ENCODE measurements around the gene RNU2-1.

- TF ChIP-seq, protein P1, sequence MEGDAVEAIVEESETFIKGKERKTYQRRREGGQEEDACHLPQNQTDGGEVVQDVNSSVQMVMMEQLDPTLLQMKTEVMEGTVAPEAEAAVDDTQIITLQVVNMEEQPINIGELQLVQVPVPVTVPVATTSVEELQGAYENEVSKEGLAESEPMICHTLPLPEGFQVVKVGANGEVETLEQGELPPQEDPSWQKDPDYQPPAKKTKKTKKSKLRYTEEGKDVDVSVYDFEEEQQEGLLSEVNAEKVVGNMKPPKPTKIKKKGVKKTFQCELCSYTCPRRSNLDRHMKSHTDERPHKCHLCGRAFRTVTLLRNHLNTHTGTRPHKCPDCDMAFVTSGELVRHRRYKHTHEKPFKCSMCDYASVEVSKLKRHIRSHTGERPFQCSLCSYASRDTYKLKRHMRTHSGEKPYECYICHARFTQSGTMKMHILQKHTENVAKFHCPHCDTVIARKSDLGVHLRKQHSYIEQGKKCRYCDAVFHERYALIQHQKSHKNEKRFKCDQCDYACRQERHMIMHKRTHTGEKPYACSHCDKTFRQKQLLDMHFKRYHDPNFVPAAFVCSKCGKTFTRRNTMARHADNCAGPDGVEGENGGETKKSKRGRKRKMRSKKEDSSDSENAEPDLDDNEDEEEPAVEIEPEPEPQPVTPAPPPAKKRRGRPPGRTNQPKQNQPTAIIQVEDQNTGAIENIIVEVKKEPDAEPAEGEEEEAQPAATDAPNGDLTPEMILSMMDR (IDR thresholded peaks at IDR 0.05), result no peak
- TF ChIP-seq POLR2AphosphoS5 (IDR thresholded peaks at IDR 0.05), result no peak
- TF ChIP-seq POLR2A (IDR thresholded peaks at IDR 0.05), result no peak
Observed at GRCh38 chr17:43219001-43219400, 14.8 kb downstream of the RNU2-1 start.
